ENCODE data around the gene BDKRB2. TPM values are rescaled to one million over a fixed set of nuclear protein-coding genes. Genes with fewer than 3 reads are reported as not detected.

BDKRB2 gene
- polyA plus RNA-seq, 1 experiment = 182 TPM

- H3K4me3 ChIP-seq (ENCODE audit: low read depth, low read length) = no peak overlapping the region
- H3K27me3 ChIP-seq (ENCODE audit: control insufficient read depth, insufficient read depth, low read length) = no peaks in the 10 kb centered on the region
- ChIA-PET CTCF (interaction anchor here (1.0 to 3.3 kb wide), 4 partner anchors 15 to 148 kb away, joined by 3 to 16 read pairs (median 7); no protein-coding TSS in a partner anchor), POLR2A (interaction anchor here (0.7 to 1.9 kb wide), 8 partner anchors 10 to 144 kb away, joined by 3 to 9 read pairs (median 4); partner anchors contain the start of gene BDKRB1)
- no peaks in the 10 kb centered on the region for H3K9me3 ChIP-seq (ENCODE audit: control insufficient read depth, insufficient read depth, low read length)
- H3K27ac ChIP-seq (ENCODE audit: low read depth, low read length) = peak overlapping the region; percentile 93
- no peak for TF ChIP-seq CTCF (IDR thresholded peaks at IDR 0.05; ENCODE audit: low read depth, low read length)
- DNase-seq (ENCODE audit: low read depth, low spot score) = peak; percentile 94
These were observed 41.9 kb downstream of the BDKRB2 start for GRCh38 chr14:96246539-96246847.

- CTCF ChIA-PET = interaction anchor here (1.0 to 3.3 kb wide), 4 partner anchors 15 to 148 kb away, joined by 3 to 16 read pairs (median 7); no protein-coding TSS in a partner anchor
- H3K27ac ChIP-seq (ENCODE audit: low read depth, low read length) = peak overlapping the region; percentile 93
- DNase-seq (ENCODE audit: low read depth, low spot score) = no peak
- POLR2A ChIA-PET = interaction anchor here (1.0 to 1.9 kb wide), 6 partner anchors 9 to 142 kb away, joined by 3 to 9 read pairs (median 5); partner anchors contain the start of gene BDKRB1
- TF ChIP-seq CTCF (IDR thresholded peaks at IDR 0.05; ENCODE audit: low read depth, low read length) = no peak
- H3K4me3 ChIP-seq (ENCODE audit: low read depth, low read length) = no peak overlapping the region
- no peaks in the 10 kb centered on the region for H3K27me3 ChIP-seq (ENCODE audit: control insufficient read depth, insufficient read depth, low read length)
- no peaks in the 10 kb centered on the region for H3K9me3 ChIP-seq (ENCODE audit: control insufficient read depth, insufficient read depth, low read length)
These were observed 42.4 kb downstream of the BDKRB2 start for GRCh38 chr14:96247031-96247430.

GRCh38 chr14:96249029-96249428, 44.4 kb downstream of the BDKRB2 start:
- Histone ChIP-seq H3K9me3 (ENCODE audit: control insufficient read depth, insufficient read depth, low read length) (no peaks in the 10 kb centered on the region; the same call in 1 of the 2 replicates), H3K4me3 (ENCODE audit: low read depth, low read length) (no peak overlapping the region), H3K27me3 (ENCODE audit: control insufficient read depth, insufficient read depth, low read length) (no peaks in the 10 kb centered on the region), H3K27ac (ENCODE audit: low read depth, low read length) (peak overlapping the region; percentile 75)
- CTCF ChIA-PET = interaction anchor here (2.7 kb wide), 1 partner anchor 148 kb away, joined by 10 read pairs; no protein-coding TSS in a partner anchor
- POLR2A ChIA-PET = no interaction called here
- peak; percentile 50 for DNase-seq (ENCODE audit: low read depth, low spot score)
- TF ChIP-seq CTCF (IDR thresholded peaks at IDR 0.05; ENCODE audit: low read depth, low read length) = no peak

- TF ChIP-seq CTCF (IDR thresholded peaks at IDR 0.05; ENCODE audit: low read depth, low read length) = no peak
- no peak for DNase-seq (ENCODE audit: low read depth, low spot score)
- H3K27ac ChIP-seq (ENCODE audit: low read depth, low read length) = no peak overlapping the region
- H3K9me3 ChIP-seq (ENCODE audit: control insufficient read depth, insufficient read depth, low read length) = no peaks in the 10 kb centered on the region; the same call in 1 of the 2 replicates
- CTCF ChIA-PET = interaction anchor here (0.6 to 2.7 kb wide), 2 partner anchors 25 to 149 kb away, joined by 3 to 10 read pairs; no protein-coding TSS in a partner anchor
- H3K4me3 ChIP-seq (ENCODE audit: low read depth, low read length) = no peak overlapping the region
- POLR2A ChIA-PET = no interaction called here
- no peaks in the 10 kb centered on the region for H3K27me3 ChIP-seq (ENCODE audit: control insufficient read depth, insufficient read depth, low read length)
These were observed 45.8 kb downstream of the BDKRB2 start for GRCh38 chr14:96250485-96250884.

- no peaks in the 10 kb centered on the region; the same call in 1 of the 2 replicates for H3K9me3 ChIP-seq (ENCODE audit: control insufficient read depth, insufficient read depth, low read length)
- CTCF ChIA-PET = interaction anchor here (1.5 to 2.7 kb wide), 3 partner anchors 151 to 153 kb away, joined by 4 to 10 read pairs (median 6); no protein-coding TSS in a partner anchor
- POLR2A ChIA-PET = interaction anchor here (0.5 to 2.1 kb wide), 2 partner anchors 23 to 212 kb away, joined by 3 to 8 read pairs; no protein-coding TSS in a partner anchor
- TF ChIP-seq CTCF (IDR thresholded peaks at IDR 0.05; ENCODE audit: low read depth, low read length) = no peak
- H3K4me3 ChIP-seq (ENCODE audit: low read depth, low read length) = no peak overlapping the region
- H3K27me3 ChIP-seq (ENCODE audit: control insufficient read depth, insufficient read depth, low read length) = no peaks in the 10 kb centered on the region
- DNase-seq (ENCODE audit: low read depth, low spot score) = no peak
- H3K27ac ChIP-seq (ENCODE audit: low read depth, low read length) = peak overlapping the region; percentile 96
These were observed 47.1 kb downstream of the BDKRB2 start for GRCh38 chr14:96251656-96252155.

Data from AG04450 (cell line).